ENCODE results near the gene BCAS2.

Gene BCAS2

DNA sequence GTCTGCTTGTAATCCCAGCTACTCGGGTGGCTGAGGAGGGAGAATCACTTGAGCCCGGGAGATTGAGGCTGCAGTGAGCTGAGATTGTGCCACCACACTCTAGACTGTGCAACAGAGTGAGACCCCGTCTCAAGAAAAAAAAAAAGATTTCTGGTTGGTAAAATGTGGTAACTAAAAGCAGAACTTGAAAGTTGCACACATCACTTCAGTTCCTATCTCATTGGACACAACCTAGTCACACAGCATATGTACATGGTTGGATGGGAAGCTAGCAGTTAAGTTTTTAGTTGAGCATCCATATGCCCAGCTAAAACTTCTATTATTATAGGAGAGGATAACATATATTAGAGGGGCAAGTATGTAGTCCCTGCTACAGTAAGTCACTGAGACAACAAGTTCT lies 22.1 kb downstream of the BCAS2 start:
- DNase-seq (ENCODE audit: low read depth in 2 of 2): no peak

- no peak for DNase-seq (ENCODE audit: low read depth in 2 of 2)
Observed at GRCh38 chr1:114558544-114558943, 22.9 kb downstream of the BCAS2 start.

- DNase-seq (ENCODE audit: low read depth in 2 of 2): no peak
Observed at GRCh38 chr1:114554577-114554976, 26.8 kb downstream of the BCAS2 start.

GRCh38 chr1:114552106-114552639 lies 29.2 kb downstream of the BCAS2 start:
- no peak for DNase-seq (ENCODE audit: low read depth in 2 of 2)

GRCh38 chr1:114551400-114551799 lies 30.0 kb downstream of the BCAS2 start:
- no peak for DNase-seq (ENCODE audit: low read depth in 2 of 2)

DNA sequence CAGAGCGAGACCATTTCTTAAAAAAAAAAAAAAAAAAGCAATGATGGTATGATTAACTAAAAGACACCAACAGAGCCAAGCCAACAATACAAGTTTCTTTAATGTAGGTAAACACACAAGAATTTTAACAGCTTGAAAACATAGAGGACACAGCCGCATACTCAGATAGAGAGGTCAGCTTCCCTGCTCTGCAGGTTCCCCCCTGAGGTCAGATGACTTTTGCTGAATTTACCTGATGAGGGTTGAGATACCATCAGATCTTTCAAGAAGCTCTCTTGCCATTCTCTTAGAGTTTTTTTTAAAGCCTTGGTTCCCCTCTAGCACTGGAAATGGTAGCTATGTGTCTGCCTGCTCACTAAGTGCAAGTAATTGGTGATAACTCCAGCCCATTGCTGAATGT lies 31.1 kb downstream of the BCAS2 start:
- DNase-seq (ENCODE audit: low read depth in 2 of 2): no peak

DNA sequence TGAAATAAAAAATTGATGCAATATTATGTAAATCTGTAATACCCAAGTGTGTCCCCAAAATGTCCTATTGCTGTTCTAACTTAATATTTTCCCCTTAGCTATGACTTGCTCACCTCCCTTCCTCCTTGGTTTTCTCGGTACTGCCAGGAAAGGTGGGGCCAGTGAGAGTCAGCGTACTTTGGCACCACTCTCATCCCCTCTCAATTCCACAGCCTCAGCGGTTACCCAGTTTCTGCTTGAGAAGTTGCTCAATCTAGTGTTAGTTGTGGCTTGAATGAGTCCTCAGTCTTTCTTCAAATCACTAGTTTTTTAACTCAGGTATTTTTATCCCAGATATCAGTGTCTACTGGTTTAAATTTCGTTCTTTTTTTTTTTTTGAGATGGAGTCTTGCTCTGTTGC lies 32.3 kb downstream of the BCAS2 start:
- DNase-seq (ENCODE audit: low read depth in 2 of 2): no peak

DNA sequence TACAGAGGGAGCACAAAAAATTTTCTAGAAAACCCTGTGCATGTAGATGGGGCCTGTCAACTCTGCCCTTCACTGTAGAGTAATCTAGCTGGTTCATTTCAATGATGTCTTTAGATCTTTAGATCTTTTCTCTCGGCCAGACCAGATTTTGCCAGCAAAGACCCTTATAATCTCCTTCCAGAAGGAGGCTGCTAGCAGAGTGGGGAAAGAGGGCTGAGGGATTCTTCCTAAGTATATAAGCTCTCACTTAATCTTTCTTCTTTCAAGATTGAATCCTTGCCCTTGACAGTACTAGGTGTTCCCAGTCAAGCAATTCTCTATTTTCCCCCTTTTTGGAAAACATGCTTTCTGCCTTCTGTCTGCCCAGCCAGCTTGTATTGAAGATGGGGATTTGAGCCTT lies 34.3 kb downstream of the BCAS2 start:
- DNase-seq (ENCODE audit: low read depth in 2 of 2): no peak

DNA sequence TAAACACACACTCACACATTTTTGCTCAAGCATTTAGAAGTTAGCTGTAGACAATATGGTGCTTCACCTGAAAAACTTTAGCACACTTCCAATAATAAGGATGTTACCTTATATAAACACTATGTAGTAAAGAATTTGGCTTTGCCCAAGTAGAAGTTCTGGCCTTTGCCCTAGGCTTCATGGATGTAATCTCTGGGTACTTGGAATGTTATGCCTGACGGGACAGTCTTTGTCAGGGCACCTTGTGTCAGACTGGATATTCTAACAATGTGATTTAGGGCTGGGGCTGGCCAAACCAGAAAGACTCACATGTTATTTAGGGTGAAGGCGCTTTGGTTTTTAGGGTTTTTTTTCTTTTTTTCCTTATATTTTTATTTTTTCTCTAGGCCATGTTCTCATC lies 35.6 kb downstream of the BCAS2 start:
- DNase-seq (ENCODE audit: low read depth in 2 of 2): no peak

GRCh38 chr1:114545315-114545714 lies 36.1 kb downstream of the BCAS2 start:
- DNase-seq (ENCODE audit: low read depth in 2 of 2): no peak

DNA sequence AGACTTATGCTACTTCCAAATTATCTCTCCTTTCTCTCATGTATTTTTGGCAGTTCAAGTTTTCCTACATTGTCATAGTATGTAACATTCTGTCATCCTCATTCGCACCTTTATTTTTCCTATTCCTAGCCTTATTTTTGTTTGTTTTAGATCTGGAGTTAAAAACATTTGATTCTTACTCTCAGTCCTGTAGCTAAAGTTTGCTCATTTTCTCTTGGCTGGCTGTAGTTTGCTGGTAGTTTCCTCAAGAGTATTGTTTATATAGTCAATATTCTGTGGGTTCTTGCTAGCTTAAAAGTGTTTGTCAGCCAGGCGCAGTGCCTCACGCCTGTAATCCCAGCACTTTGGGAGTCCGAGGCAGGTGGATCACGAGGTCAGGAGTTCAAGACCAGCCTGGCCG lies 40.6 kb downstream of the BCAS2 start:
- no peak for DNase-seq (ENCODE audit: low read depth in 2 of 2)

- no peak for DNase-seq (ENCODE audit: low read depth in 2 of 2)
Observed at GRCh38 chr1:114540272-114540671, 41.1 kb downstream of the BCAS2 start.

- no peak for DNase-seq (ENCODE audit: low read depth in 2 of 2)
Observed at GRCh38 chr1:114536043-114536442, 45.4 kb downstream of the BCAS2 start.

GRCh38 chr1:114535401-114535800 lies 46.0 kb downstream of the BCAS2 start:
- DNase-seq (ENCODE audit: low read depth in 2 of 2): no peak

- no peak for DNase-seq (ENCODE audit: low read depth in 2 of 2)
Observed at GRCh38 chr1:114531094-114531493, 50.3 kb downstream of the BCAS2 start.

- DNase-seq (ENCODE audit: low read depth in 2 of 2): no peak
Observed at GRCh38 chr1:114530224-114530623, 51.2 kb downstream of the BCAS2 start.

DNA sequence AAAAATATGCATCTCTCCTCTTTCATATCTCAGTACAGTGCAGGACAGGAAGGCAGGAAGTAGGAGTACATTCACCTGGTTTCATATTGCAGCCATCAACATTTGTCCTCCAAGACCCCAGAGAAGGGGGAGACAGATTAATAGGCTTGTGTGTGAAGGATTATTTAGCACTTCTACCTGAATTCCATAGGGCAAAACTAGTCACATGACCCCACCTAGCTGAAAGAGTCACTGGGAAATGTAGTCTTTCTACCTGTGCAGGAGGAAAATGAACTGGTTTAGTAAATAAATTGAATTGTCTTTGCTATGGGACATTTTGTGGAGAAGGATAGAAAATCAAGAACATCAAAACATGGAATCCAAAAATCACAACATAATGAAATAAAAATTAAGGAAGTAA lies 56.5 kb downstream of the BCAS2 start:
- no peak for DNase-seq (ENCODE audit: low read depth in 2 of 2)

DNA sequence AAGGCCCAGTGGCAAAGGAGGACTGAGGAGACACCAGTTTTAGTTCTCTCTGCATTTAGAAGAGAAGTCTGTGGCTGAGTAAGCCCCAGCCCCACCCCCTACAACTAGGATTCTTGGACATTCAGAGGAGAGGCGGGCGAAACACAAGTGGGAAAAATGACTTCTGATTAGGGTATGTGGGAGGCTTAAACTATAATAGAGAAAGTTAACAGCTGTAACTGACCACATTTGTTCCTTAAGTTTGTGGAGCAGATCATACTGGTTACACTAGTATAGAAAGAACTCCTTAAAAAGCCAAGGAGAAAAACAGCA lies 59.2 kb downstream of the BCAS2 start:
- DNase-seq (ENCODE audit: low read depth in 2 of 2): no peak

DNA sequence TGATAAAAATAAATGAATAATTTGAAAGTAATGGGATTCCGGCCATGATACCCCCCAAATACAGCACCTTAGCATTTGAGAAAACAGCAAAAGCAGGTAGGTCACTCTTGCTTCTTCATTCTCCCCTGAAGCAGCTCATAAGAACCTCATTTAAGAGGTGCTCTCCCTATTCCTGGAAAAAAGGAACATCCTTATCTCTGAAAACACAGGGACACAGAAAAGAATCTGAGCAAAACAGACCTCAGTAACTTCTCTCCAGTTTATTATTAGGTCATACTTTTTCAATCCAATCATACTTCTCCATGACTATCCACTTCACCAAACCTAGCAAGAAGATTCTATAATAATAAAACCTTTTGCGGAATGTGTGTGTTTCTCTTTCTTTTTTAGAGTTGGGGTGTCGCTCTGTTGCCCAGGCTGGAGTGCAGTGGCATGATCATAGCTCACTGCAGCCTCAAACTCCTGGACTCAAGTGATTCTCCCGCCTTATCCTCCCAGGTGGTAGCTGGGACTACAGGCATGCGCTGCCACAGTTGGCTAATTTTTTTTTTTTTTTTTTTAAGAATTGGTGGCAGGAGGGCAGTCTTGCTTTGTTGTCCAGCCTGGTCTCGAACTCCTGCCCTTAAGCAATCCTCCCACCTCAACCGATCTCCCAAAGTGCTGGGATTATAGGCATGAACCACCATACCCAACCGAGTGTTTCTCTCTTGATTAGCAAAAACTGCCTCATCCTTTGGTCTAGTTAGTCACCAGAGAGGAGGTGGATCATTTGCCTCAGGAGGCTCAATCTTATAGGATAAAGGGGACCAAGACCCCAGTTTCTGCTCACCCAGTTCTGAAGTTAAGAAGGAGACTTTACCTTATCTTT lies 59.8 kb downstream of the BCAS2 start:
- no peak for DNase-seq (ENCODE audit: low read depth in 2 of 2)
